Activated naive CD4-positive, alpha-beta T cell treated with anti-CD3 and anti-CD28 coated beads, Interleukin-2, amount 50 U/mL, for 24 hours (primary cell): ENCODE measurements around the gene AMN.
"Not testable (repeated sequence)": the region's sequence is repeated elsewhere in the genome, so short reads cannot be mapped to it uniquely, and the experiment has no call there.

Experiments
- H3K27ac Mint-ChIP-seq: one replicate; pipeline ENCODE4 v1.8.0; 2021; ENCODE audit warnings: mild to moderate bottlenecking, mixed read lengths
- H3K27me3 Mint-ChIP-seq: one replicate; pipeline ENCODE4 v1.8.0; 2021; ENCODE audit warnings: mixed read lengths
- H3K36me3 Mint-ChIP-seq: one replicate; pipeline ENCODE4 v1.8.0; 2021; ENCODE audit warnings: mixed read lengths
- H3K4me1 Mint-ChIP-seq: one replicate; pipeline ENCODE4 v1.8.0; 2021; ENCODE audit warnings: mixed read lengths
- H3K4me3 Mint-ChIP-seq: one replicate; pipeline ENCODE4 v1.8.0; 2021; ENCODE audit warnings: mild to moderate bottlenecking, mixed read lengths
- H3K9me3 Mint-ChIP-seq: one replicate; pipeline ENCODE4 v1.8.0; 2021; ENCODE audit warnings: mixed read lengths

The AMN gene

DNA sequence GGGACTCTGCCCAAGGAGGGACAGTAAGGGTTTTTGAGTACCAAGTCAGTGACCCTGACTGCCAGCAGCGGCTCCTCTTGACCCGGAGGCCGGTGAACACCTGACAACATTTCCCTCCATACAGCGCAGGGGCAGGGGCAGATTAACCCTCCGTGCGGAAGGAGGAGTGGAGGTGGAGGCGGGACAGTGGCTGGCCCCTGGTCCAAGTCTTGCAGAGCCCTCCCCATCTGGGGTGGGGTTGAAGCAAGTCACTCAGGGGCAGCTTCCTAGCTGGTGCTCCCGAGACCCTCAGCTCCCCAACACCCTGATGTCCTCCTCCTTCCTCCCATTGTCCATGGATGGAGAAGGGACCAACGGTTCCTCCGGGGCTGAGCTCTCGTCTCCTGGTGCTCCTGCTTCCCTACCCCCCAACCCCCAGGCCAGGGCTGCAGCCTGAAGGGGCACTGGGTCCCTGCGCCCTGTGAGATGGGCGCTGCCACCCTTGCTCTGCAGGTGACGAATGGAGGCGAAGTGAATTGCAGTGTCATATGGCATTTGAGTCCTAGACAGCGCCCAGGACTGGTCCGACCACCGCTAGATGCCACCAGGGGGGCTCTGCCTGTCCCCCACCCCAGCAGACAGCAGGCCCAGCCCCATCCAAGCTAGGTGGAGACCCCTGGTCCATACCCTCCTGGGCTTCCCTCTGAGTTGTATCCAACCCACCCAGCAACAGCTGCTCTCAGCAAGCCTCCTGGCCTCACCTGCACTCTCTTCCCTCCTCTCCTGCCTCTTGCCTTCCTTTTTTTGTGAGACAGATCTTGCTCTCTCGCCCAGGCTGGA is 7.0 kb upstream of the AMN start:
- Mint-ChIP-seq H3K36me3 (no peaks in the 10 kb centered on the region), H3K4me3 (no peak overlapping the region), H3K27ac (no peak overlapping the region), H3K27me3 (no peaks in the 10 kb centered on the region), H3K4me1 (no peaks in the 10 kb centered on the region), H3K9me3 (no peaks in the 10 kb centered on the region)

DNA sequence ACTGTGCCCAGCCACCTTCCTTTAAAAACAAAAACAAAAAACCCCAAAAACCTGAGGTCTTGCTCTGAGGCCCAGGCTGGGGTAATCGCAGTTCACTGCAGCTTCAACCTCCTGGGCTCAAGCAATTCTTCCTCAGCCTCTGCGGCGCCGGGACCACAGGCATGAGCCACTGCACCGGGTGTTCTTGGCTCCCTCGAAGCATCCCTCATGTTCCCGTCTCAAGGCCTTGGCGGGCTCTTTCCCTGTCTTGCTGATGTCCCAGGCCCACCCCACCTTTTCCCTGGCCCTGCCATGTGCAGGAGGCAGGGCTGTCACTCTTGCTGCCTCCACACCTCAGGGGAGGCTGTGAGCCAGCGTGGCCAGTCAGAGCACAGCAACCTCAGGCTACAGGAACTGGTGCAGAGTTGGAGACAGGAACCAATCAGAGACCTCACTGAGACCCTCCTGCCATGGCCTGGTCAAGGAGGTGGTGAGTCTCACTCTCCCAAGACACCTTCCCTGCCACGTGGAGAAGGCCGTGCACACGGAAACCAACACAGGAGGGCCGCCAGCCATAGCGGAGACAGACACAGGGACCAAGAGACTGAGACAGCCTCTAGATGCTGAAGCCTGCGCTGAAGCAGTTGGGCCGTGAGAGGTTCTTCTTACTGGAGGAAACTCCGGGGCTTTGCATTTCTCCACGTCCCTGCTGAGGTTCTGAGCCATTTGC is 6.0 kb upstream of the AMN start:
- H3K9me3 Mint-ChIP-seq = no peaks in the 10 kb centered on the region
- H3K4me3 Mint-ChIP-seq = no peak overlapping the region
- no peaks in the 10 kb centered on the region for H3K27me3 Mint-ChIP-seq
- no peaks in the 10 kb centered on the region for H3K4me1 Mint-ChIP-seq
- H3K27ac Mint-ChIP-seq = no peak overlapping the region
- H3K36me3 Mint-ChIP-seq = no peaks in the 10 kb centered on the region

DNA sequence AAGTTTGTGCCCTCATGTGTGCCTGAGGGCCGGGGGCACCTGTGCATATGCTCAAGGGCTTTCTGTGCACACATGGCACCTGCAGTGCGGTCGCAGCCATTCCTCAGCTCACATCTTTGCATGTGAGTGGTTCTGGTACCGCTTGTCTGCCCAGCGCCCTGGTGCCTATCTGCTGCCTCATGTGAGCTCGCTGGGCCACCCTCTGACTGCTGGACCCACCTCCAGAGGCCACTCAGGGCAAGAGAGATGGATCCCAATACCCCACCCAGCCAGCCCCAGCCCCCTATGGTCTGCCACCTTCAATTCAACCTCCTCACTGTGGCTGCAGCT is 5.4 kb upstream of the AMN start:
- H3K27me3 Mint-ChIP-seq = no peaks in the 10 kb centered on the region
- no peak overlapping the region for H3K27ac Mint-ChIP-seq

DNA sequence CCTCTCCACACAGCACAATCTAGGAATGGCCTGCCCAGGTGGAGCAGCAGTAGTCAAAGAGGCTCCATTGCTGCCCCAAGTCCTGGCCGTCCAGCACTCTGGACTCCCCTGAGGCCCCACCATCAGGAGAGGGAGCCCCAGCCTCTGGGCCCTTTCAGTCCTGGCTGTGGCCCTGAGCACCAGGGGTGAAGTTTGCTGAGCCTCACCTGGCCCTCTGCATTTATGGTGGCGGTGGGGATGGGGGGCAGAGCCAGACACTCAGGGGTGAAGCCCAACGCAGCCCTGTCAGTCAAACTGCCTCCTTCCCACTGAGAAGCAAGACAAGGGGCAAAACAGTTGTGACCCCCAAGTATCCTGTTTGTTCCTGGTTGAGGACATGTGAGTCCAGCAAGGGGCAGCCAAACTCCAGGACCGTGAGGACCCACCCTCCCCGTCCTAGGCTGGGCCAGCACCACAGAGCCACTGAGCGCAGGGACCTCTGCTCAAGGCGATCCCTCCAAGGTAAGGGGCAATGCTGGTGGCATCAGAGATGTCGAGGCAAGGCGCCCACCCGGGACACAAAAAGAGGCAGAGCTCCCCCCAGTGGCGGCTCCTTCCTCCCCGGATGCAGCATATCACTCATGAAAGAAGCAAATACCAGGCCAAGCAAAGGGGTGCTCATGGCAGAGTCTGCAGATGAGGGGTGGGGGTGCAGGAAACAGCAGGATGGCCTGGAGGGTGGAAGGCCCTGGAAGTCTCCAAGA is 4.8 kb upstream of the AMN start:
- H3K27ac Mint-ChIP-seq = no peak overlapping the region
- H3K36me3 Mint-ChIP-seq = no peaks in the 10 kb centered on the region
- no peaks in the 10 kb centered on the region for H3K9me3 Mint-ChIP-seq
- no peaks in the 10 kb centered on the region for H3K4me1 Mint-ChIP-seq
- H3K4me3 Mint-ChIP-seq = no peak overlapping the region
- no peaks in the 10 kb centered on the region for H3K27me3 Mint-ChIP-seq

More for the DNA sequence above, 5.4 kb upstream of the AMN start:
- H3K4me3 Mint-ChIP-seq = no peak overlapping the region
- H3K4me1 Mint-ChIP-seq = no peaks in the 10 kb centered on the region
- H3K9me3 Mint-ChIP-seq = no peaks in the 10 kb centered on the region
- H3K36me3 Mint-ChIP-seq = no peaks in the 10 kb centered on the region

DNA sequence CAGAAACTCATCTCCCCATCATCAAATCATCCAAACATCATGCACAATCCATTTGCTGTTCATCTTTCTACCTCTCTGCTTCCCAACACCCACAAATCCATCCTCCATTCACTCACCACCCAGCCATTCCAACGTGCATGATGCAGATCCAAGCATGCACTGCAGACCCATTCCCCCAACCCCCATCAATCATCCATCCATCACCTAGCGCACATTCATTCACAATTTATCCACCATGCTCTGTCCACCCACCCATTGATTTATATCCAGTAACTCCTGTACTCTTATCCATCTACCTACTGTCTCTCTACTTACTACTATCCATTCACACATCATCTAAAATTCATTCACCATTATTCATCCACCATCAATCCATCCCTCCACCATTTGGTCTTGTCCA is 4.0 kb upstream of the AMN start:
- H3K27ac Mint-ChIP-seq = no peak overlapping the region
- H3K36me3 Mint-ChIP-seq = no peaks in the 10 kb centered on the region
- no peaks in the 10 kb centered on the region for H3K27me3 Mint-ChIP-seq
- no peaks in the 10 kb centered on the region for H3K4me1 Mint-ChIP-seq
- no peaks in the 10 kb centered on the region for H3K9me3 Mint-ChIP-seq
- no peak overlapping the region for H3K4me3 Mint-ChIP-seq

DNA sequence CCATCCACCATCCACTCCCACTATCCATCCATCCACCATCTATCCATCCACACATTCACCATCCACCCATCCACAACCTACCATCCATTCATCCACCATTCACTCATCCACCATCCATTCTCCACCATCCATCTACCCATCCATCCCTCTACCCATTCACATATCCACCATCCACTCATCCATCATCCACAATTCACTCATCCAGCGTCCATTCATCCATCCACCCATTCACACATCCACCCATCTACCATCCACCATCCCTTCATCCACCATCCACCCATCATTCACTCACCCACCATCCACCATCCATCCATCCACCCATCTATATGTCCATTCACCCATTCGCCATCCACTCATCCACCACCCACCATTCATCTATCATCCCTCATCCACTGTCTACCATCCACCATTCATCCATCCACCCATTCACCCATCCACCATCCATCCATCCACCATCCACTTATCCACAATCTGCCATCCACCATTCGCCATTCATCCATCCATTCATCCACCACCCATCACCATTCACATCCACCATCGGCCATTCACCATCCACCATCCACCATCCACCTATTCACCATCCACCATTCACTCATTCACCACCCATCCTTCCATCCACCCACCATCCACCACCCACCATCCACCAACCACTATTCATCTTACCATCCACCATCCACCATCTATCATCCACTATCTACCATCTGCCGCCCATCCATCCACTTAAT is 2.0 kb upstream of the AMN start:
- Mint-ChIP-seq H3K36me3 (no peaks in the 10 kb centered on the region), H3K4me3 (no peak overlapping the region), H3K27me3 (no peaks in the 10 kb centered on the region), H3K9me3 (no peaks in the 10 kb centered on the region), H3K27ac (no peak overlapping the region), H3K4me1 (peaks cover 6% of the 10 kb centered on the region)

DNA sequence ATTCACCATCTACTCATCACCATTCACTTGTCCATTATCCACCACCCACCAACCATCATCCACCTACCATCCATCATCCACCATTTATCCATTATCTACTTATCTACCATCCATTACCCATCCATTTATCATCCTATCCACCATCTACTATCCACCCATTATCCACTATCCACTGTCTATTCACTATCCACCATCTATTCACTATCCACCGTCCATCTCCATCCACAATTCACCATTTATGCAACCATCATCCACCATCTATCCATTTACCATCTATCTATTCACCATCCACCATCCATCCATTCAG is 1.5 kb upstream of the AMN start:
- peaks cover 2% of the 10 kb centered on the region for H3K27me3 Mint-ChIP-seq
- H3K4me1 Mint-ChIP-seq = peaks cover 8% of the 10 kb centered on the region
- no peaks in the 10 kb centered on the region for H3K36me3 Mint-ChIP-seq
- no peak overlapping the region for H3K27ac Mint-ChIP-seq
- H3K4me3 Mint-ChIP-seq = no peak overlapping the region
- H3K9me3 Mint-ChIP-seq = no peaks in the 10 kb centered on the region

DNA sequence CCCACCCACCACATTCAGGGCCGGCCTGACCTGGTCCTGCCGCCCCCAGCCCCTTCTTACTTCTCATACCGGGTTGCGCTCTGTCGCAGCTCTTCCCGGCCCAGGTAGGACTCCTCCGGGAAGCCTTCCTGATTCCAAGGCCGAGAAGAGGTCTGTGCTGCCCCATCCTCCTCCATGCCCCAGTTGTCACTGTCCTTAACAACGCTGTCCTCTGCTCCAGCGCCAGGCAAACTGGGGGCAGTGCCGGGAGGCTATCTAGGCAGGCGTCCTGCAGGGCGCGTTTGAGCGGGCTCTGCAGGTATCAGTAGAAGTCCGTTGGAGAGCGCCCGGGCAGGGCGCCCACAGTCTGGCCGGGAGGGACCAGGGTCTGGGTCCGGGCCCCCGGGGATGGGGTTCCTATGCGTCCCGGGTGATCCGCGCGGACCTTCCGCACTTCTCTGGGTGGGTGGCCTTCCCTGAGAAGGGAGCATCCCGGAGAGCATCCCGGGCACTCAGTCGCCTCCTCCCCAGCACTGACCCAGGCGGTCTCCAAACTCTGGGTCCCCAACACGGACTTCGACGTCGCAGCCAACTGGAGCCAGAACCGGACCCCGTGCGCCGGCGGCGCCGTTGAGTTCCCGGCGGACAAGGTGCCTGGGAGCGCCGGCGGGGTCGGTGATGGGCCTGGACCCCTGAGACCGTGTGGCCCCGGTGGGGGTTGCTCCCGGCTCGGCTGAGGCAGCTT is 900 bp downstream of the AMN start:
- H3K9me3 Mint-ChIP-seq = no peaks in the 10 kb centered on the region
- H3K4me1 Mint-ChIP-seq = peaks cover 10% of the 10 kb centered on the region
- H3K36me3 Mint-ChIP-seq = no peaks in the 10 kb centered on the region
- peaks cover 4% of the 10 kb centered on the region for H3K27me3 Mint-ChIP-seq
- H3K27ac Mint-ChIP-seq = no peak overlapping the region
- H3K4me3 Mint-ChIP-seq = peak overlapping the region; percentile 59

DNA sequence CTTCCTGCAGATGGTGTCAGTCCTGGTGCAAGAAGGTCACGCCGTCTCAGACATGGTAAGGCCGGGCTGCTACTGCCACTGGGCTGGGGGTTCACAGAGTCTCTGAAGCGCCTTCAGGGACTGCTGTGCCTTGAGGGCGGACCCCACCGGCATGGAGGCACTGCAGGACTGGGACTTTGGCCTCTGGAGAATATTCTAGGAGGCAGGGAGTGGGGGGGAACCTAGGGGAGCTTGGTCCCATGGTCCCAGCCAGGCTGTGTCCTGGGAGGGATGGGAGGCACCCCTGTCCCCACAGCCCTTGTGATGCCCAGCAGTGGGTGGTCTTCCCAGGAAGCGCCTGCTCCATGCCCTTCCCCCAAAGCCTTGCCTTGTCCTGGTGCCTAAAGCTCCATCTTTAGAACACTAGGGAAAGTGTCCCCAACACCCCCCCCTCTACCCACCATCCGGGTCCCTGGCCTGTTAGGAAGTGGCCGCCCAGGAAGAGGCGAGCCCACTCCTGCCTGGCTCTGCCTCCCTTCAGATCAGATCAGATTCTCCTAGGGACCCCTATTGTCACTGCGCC is 1.5 kb downstream of the AMN start:
- Mint-ChIP-seq H3K27ac (no peak overlapping the region), H3K36me3 (no peaks in the 10 kb centered on the region), H3K27me3 (peaks cover 4% of the 10 kb centered on the region), H3K9me3 (no peaks in the 10 kb centered on the region), H3K4me1 (peaks cover 10% of the 10 kb centered on the region), H3K4me3 (peak overlapping the region; percentile 23)

DNA sequence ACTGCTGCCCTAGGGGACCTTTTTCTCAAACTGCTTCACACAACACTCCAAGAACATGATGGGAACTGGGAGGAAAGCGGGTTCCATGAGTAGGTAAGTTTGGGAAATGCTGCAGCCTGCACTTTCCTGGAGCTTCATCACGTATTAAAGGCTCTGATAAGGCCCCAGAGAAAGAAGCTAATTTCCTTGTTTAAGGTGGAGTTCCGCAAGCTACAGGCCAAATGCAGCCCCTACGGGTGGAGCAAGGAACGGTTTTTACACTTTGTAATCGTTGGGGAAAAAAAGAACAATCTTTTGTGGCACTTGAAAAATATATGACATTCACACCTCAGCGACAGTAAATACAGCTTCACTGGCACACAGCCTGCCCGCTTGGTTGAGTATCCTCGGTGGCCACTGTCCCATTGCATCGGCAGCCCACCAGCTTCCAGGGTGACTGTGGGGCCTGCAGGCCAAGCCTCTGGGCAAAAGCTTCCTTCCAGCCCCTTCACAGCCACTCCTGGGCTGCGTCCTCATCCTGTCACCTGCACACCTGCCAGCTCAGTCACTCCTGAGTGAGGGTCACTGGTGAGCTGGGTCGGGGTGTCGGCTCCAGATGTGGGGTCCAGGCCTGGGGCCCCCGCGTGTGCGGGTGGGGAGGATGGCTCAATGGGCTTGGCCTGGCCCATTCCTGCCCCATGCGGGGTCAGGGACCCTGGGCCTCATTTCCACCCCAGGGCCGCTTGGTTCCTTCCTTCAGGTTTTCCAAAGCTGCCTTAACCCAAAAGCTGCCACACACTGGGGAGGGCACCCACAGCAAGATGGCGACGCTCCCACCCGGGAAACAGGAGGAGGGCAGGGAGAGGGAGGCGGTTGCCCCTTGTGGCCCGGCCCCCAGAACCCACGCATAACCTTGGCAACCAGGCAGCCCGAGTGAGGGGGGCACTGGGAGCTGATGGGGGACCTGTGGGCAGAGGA is 2.4 kb downstream of the AMN start:
- Mint-ChIP-seq H3K27me3 (peaks cover 4% of the 10 kb centered on the region), H3K4me3 (no peak overlapping the region), H3K4me1 (peaks cover 10% of the 10 kb centered on the region), H3K36me3 (no peaks in the 10 kb centered on the region), H3K27ac (no peak overlapping the region), H3K9me3 (no peaks in the 10 kb centered on the region)

DNA sequence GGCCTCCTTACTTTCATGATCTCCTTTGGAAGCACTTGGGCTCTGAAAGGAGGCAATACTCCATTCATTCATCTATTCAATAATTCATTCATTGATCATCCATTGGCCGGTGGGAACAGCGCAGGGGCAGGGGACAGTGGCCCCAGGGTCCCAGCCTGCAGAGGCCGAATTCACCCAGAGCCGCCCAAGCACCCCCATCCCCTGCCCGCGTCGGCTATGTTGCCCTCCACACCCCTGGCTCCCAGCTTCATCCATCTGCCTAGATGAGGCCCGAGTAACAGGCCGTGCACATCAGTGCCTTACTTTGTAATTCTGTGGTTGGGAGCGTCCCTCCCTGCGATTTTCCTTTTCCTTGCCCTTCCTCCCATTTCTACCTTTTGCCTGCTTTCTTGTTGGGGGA is 3.2 kb downstream of the AMN start:
- peaks cover 4% of the 10 kb centered on the region for H3K27me3 Mint-ChIP-seq
- no peak overlapping the region for H3K27ac Mint-ChIP-seq
- H3K9me3 Mint-ChIP-seq = no peaks in the 10 kb centered on the region
- peaks cover 10% of the 10 kb centered on the region for H3K4me1 Mint-ChIP-seq
- H3K36me3 Mint-ChIP-seq = no peaks in the 10 kb centered on the region
- H3K4me3 Mint-ChIP-seq = no peak overlapping the region

DNA sequence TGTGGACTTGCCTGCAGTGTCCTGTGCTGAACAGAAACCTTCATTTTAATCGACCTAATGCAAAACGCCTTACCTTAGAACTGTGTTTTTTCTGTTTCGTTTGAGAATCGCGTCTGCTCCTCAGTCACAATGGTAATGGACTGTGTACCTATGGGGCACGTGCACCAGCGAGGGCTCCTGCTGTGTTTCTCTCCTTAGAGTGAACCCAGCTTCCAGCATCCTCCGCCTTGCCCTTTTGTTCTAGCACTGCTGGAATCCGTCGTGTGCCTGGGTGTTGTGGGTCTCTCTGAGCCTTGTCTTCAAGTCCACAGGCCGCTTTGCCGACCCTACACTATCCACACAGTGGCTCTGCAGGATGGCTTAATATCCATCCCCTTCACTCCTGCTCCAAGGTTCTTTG is 3.6 kb downstream of the AMN start:
- no peak overlapping the region for H3K4me3 Mint-ChIP-seq
- H3K9me3 Mint-ChIP-seq = no peaks in the 10 kb centered on the region
- H3K27me3 Mint-ChIP-seq = peaks cover 4% of the 10 kb centered on the region
- no peak overlapping the region for H3K27ac Mint-ChIP-seq
- H3K4me1 Mint-ChIP-seq = peaks cover 10% of the 10 kb centered on the region
- no peaks in the 10 kb centered on the region for H3K36me3 Mint-ChIP-seq

DNA sequence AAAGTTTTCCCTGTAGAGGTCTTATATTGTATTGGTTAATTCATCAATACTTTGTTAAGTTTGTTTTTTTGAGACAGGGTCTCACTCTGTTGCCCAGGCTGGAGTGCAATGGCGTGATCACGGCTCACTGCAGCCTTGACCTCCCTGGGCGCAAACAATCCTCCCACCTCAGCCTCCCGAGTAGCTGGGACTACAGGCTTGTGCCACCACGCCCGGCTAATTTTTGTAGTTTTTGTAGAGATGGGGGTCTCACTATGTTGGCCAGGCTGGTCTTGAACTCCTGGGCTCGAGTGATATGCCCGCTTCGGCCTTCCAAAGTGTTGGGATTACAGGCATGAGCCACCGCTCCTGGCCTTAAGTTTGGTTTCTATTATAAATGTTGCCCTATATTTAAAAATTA is 4.4 kb downstream of the AMN start:
- H3K27me3 Mint-ChIP-seq, H3K4me3 Mint-ChIP-seq, H3K9me3 Mint-ChIP-seq, H3K27ac Mint-ChIP-seq, H3K4me1 Mint-ChIP-seq, H3K36me3 Mint-ChIP-seq: not testable (repeated sequence)

DNA sequence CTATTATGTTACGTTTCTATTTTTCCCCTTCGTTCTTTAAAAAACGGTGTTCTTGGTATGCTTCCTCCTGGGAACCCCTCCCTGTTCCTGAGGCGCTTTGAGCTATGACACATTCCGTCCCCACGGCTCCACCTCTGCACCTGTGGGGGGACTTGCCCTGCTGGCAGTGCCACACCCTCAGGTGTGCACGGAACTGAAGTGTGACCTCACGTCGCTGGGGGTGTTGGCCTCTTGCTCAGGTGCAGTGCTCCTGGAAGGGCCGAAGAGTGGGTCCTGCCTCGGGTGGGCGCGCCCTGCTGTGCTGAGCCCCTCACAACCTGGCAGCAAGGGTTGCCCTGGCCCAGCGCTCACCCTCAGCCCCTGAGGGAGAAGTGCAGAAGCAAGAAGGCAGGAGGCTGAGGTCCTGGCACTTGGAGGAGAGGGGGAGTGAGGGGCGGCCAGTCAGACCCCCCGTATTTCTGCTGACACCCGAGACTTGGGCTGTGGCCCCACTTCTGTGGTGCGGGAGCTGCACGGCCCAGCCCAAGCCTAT is 4.9 kb downstream of the AMN start:
- H3K4me1 Mint-ChIP-seq = peaks cover 10% of the 10 kb centered on the region
- peaks cover 4% of the 10 kb centered on the region for H3K27me3 Mint-ChIP-seq

More for the DNA sequence above, 4.9 kb downstream of the AMN start:
- Mint-ChIP-seq H3K27ac (peak overlapping the region; percentile 55), H3K36me3 (no peaks in the 10 kb centered on the region), H3K4me3 (peak overlapping the region; percentile 60), H3K9me3 (no peaks in the 10 kb centered on the region)
